Ovary (tissue), 3 donors: ENCODE measurements around the gene ULBP1.

ENCODE experiments used
- EP300 ChIP-seq: sonication (generic); formaldehyde crosslinking; IDR thresholded peaks from one replicate; pipeline ENCODE4 v1.6.1; 2017; ENCODE audit warnings: antibody characterized with exemption
- TF ChIP-seq, protein P1 (sequence below), 3 donors: fragments of 450-650 bp in 2 of 3; fragments of 200-600 bp in 1 of 3; IDR thresholded peaks; one replicate each; pipeline versions ENCODE4 v1.5.1 to v1.8.0; 2016 to 2022; ENCODE audit warnings: antibody characterized with exemption in 3 of 3, mild to moderate bottlenecking in 1 of 3
- donor health status: DM: no; HTN: no; CAD: no.

- TF ChIP-seq, protein P1, sequence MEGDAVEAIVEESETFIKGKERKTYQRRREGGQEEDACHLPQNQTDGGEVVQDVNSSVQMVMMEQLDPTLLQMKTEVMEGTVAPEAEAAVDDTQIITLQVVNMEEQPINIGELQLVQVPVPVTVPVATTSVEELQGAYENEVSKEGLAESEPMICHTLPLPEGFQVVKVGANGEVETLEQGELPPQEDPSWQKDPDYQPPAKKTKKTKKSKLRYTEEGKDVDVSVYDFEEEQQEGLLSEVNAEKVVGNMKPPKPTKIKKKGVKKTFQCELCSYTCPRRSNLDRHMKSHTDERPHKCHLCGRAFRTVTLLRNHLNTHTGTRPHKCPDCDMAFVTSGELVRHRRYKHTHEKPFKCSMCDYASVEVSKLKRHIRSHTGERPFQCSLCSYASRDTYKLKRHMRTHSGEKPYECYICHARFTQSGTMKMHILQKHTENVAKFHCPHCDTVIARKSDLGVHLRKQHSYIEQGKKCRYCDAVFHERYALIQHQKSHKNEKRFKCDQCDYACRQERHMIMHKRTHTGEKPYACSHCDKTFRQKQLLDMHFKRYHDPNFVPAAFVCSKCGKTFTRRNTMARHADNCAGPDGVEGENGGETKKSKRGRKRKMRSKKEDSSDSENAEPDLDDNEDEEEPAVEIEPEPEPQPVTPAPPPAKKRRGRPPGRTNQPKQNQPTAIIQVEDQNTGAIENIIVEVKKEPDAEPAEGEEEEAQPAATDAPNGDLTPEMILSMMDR (IDR thresholded peaks at IDR 0.05): no peak
- no peak for TF ChIP-seq EP300
Measured at GRCh38 chr6:149915970-149916865, 47.5 kb upstream of the ULBP1 start.
